SK-N-SH (cell line): ENCODE data around the gene FZD1. TPM values are rescaled to one million over a fixed set of nuclear protein-coding genes. Genes with fewer than 3 reads are reported as not detected.

Experiments used
- CTCF ChIA-PET: fragments of 300-600, 350-600 bp; formaldehyde crosslinking; extraction: SDS; loops from one replicate; lab custom pipeline; 2021; lab: Yijun Ruan, JAX
- POLR2A ChIA-PET: fragments of 350-600 bp; sonication (Branson Sonifier 250); formaldehyde crosslinking; extraction: SDS; loops from one replicate; lab custom pipeline; 2020; ENCODE audit warnings: antibody characterized with exemption, inconsistent platforms; lab: Yijun Ruan, JAX
- DNase-seq: peaks from one replicate; pipeline ENCODE4 v3.0.0; 2012
- H2AFZ ChIP-seq: fragments of 200-600 bp; sonication (generic); 2 replicates; pipeline ENCODE4 v1.8.1; 2016; ENCODE audit warnings: antibody characterized with exemption, mild to moderate bottlenecking, low read depth
- H3F3A ChIP-seq: fragments of 200-600 bp; sonication (generic); replicated peaks from 2 replicates; pipeline ENCODE3; 2016; ENCODE audit warnings: antibody characterized with exemption, mild to moderate bottlenecking; ENCODE audit not compliant: insufficient read depth
- H3K27ac ChIP-seq, 2 experiments: fragments of 200-500 bp in 1 of 2; fragments of 200-600 bp in 1 of 2; sonication (Bioruptor generic) in 1 of 2; sonication (generic), shearing (Covaris generic) in 1 of 2; 2 replicates each; pipeline versions ENCODE4 v1.5.1 to v1.6.1; 2014 to 2016; ENCODE audit warnings: low read depth in 2 of 2, inconsistent platforms in 1 of 2, low read length in 1 of 2, mild to moderate bottlenecking in 1 of 2, mixed read lengths in 1 of 2
- H3K27me3 ChIP-seq: fragments of 200-600 bp; sonication (generic), shearing (Covaris generic); 2 replicates; pipeline ENCODE4 v1.6.1; 2016; ENCODE audit warnings: mixed run types; ENCODE audit not compliant: insufficient read depth
- H3K36me3 ChIP-seq, 2 experiments: fragments of 200-500 bp in 1 of 2; fragments of 200-600 bp in 1 of 2; sonication (Bioruptor generic) in 1 of 2; sonication (generic) in 1 of 2; replicated peaks in 1 of 2; 2 replicates each; pipeline versions ENCODE3 to v1.5.1; 2014 to 2016; ENCODE audit warnings: low read length in 1 of 2, mild to moderate bottlenecking in 1 of 2; ENCODE audit not compliant: insufficient read depth in 2 of 2, control insufficient read depth in 1 of 2
- H3K4me1 ChIP-seq, 2 experiments: fragments of 200-500 bp in 1 of 2; fragments of 200-600 bp in 1 of 2; sonication (Bioruptor generic) in 1 of 2; sonication (generic), shearing (Covaris generic) in 1 of 2; 2 replicates each; pipeline versions ENCODE4 v1.5.1 to v1.6.1; 2014 to 2016; ENCODE audit warnings: low read depth in 1 of 2, low read length in 1 of 2, mixed run types in 1 of 2; ENCODE audit not compliant: insufficient read depth in 2 of 2, control insufficient read depth in 1 of 2
- H3K4me2 ChIP-seq: fragments of 200-600 bp; sonication (generic), shearing (Covaris generic); 2 replicates; pipeline ENCODE4 v1.6.1; 2017; ENCODE audit warnings: mixed run types
- H3K4me3 ChIP-seq, 2 experiments: fragments of 200-500 bp in 1 of 2; fragments of 200-600 bp in 1 of 2; sonication (Bioruptor generic) in 1 of 2; sonication (generic), shearing (Covaris generic) in 1 of 2; 2 replicates each; pipeline versions ENCODE4 v1.5.1 to v1.8.1; 2014 to 2016; ENCODE audit warnings: low read depth in 2 of 2, inconsistent platforms in 1 of 2, low read length in 1 of 2, mild to moderate bottlenecking in 1 of 2, mixed read lengths in 1 of 2, moderate library complexity in 1 of 2
- H3K79me2 ChIP-seq: fragments of 200-600 bp; sonication (generic); 2 replicates; pipeline ENCODE4 v1.8.1; 2017; ENCODE audit warnings: mild to moderate bottlenecking; ENCODE audit not compliant: insufficient read depth
- H3K9ac ChIP-seq: fragments of 200-600 bp; sonication (generic); 2 replicates; pipeline ENCODE4 v1.6.1; 2017; ENCODE audit warnings: mixed run types
- H3K9me2 ChIP-seq: fragments of 200-600 bp; sonication (generic); 2 replicates; pipeline ENCODE4 v1.6.1; 2017; ENCODE audit warnings: mixed run types
- H3K9me3 ChIP-seq: fragments of 200-600 bp; sonication (generic); 2 replicates; pipeline ENCODE4 v1.6.1; 2017; ENCODE audit warnings: mixed run types, mild to moderate bottlenecking, moderate library complexity
- H4K20me1 ChIP-seq: fragments of 200-600 bp; sonication (generic); 2 replicates; pipeline ENCODE4 v1.6.1; 2017; ENCODE audit warnings: mild to moderate bottlenecking, mixed run types; ENCODE audit not compliant: insufficient read depth
- CTCF ChIP-seq: fragments of 200-600 bp; sonication (generic); IDR thresholded peaks from 2 replicates; pipeline ENCODE4 v1.6.1; 2017; ENCODE audit warnings: antibody characterized with exemption, mild to moderate bottlenecking, moderate library complexity
- ELF1 ChIP-seq: IDR thresholded peaks from 2 replicates; pipeline ENCODE4 v1.4.0; 2012
- EP300 ChIP-seq, 2 experiments: IDR thresholded peaks; 2 replicates each; pipeline versions ENCODE4 v1.4.0 to v1.6.1; 2012; ENCODE audit warnings: borderline replicate concordance in 1 of 2, low read depth in 1 of 2, low read length in 1 of 2
- FOXJ3 ChIP-seq: sonication (generic); formaldehyde crosslinking; IDR thresholded peaks from 2 replicates; pipeline ENCODE4 v1.5.1; 2020; ENCODE audit warnings: mild to moderate bottlenecking, missing genetic modification reagents
- FOXM1 ChIP-seq: IDR thresholded peaks from 2 replicates; pipeline ENCODE4 v1.4.0; 2012; ENCODE audit warnings: low read depth, mild to moderate bottlenecking
- GABPA ChIP-seq: IDR thresholded peaks from 2 replicates; pipeline ENCODE4 v1.4.0; 2012; ENCODE audit warnings: low read depth, mild to moderate bottlenecking
- JUND ChIP-seq: IDR thresholded peaks from 2 replicates; pipeline ENCODE4 v1.4.0; 2012
- MAX ChIP-seq: IDR thresholded peaks from 2 replicates; pipeline ENCODE4 v1.4.0; 2012; ENCODE audit warnings: low read depth
- MEF2A ChIP-seq: IDR thresholded peaks from 2 replicates; pipeline ENCODE4 v1.4.0; 2012; ENCODE audit warnings: low read depth, borderline replicate concordance
- RAD21 ChIP-seq: IDR thresholded peaks from 2 replicates; pipeline ENCODE4 v1.6.1; 2012; ENCODE audit warnings: mild to moderate bottlenecking, low read length
- RCOR1 ChIP-seq: fragments of 150-350 bp; IDR thresholded peaks from 2 replicates; pipeline ENCODE4 v1.6.1; 2017; ENCODE audit warnings: antibody characterized with exemption, low read length
- RXRA ChIP-seq: IDR thresholded peaks from 2 replicates; pipeline ENCODE4 v1.4.0; 2012; ENCODE audit warnings: low read depth, mild to moderate bottlenecking, borderline replicate concordance
- USF2 ChIP-seq: fragments of 150-350 bp; IDR thresholded peaks from 2 replicates; pipeline ENCODE4 v1.6.1; 2017; ENCODE audit warnings: antibody characterized with exemption, low read length, low read depth, borderline replicate concordance
- YY1 ChIP-seq: IDR thresholded peaks from 2 replicates; pipeline ENCODE4 v1.4.0; 2012; ENCODE audit warnings: low read depth, mild to moderate bottlenecking
- ZBTB33 ChIP-seq: IDR thresholded peaks from 2 replicates; pipeline ENCODE4 v1.4.0; 2012; ENCODE audit warnings: low read depth, borderline replicate concordance
- WGBS: methylation state at CpG from one replicate; pipeline ENCODE4 v1.1.6; 2017; ENCODE audit warnings: low lambda C conversion rate; 5-methylcytosine and 5-hydroxymethylcytosine counted together
- polyA plus RNA-seq, 3 experiments: library from polyadenylated mRNA; depleted of rRNA; stranded (reverse); fragments of >200 nt; gene quantifications; 2 replicates each; pipeline ENCODE4 v1.2.3, GENCODE V29; 2012

Gene FZD1
- polyA plus RNA-seq, 1 of the 3 experiments (the other 2 are of a cell fraction) = 3.8 TPM

DNA sequence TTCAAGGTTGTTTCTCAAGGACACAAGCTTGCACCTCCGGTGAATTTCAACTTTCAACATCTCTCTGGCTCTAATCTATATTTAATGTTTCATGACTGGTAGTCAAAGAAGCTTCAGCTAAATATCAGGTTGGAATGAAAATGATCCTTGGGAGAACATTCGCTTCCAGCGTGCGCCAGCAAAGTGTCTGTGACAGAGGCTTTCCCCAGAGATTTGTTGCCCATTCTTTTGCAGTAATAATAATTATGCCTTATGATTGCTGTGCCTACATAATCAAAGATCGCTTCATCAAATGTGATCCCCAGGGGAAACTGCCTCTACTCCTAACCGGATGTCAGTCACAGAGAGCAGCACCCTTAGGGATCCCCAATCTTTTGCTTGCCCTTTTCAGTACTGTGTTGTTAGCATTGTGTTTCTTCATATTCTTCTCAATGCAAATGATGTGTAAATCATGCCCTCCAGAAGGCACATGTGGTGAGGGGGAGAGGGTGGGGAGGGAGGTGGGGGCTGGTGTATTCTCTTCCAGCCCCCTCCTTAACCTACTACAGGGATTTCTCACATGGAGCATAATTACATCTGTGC, 30.5 kb downstream of the FZD1 start:
- Histone ChIP-seq H3K36me3 (no peaks in the 10 kb centered on the region), H4K20me1 (no peaks in the 10 kb centered on the region), H3F3A (no peaks in the 10 kb centered on the region), H3K9me3 (no peaks in the 10 kb centered on the region), H3K9me2 (no peaks in the 10 kb centered on the region), H2AFZ (no peak overlapping the region), H3K4me1 (no peaks in the 10 kb centered on the region), H3K27ac (no peak overlapping the region), H3K9ac (no peak overlapping the region), H3K4me2 (no peak overlapping the region), H3K27me3 (peaks cover 20% of the 10 kb centered on the region; the same call in 1 of the 2 replicates), H3K4me3 (no peak overlapping the region), H3K79me2 (no peaks in the 10 kb centered on the region)
- ChIA-PET CTCF (interaction anchor here (0.9 to 1.5 kb wide), 4 partner anchors 10 to 211 kb away, joined by 3 to 5 read pairs (median 4); no protein-coding TSS in a partner anchor), POLR2A (no interaction called here)
- TF ChIP-seq MEF2A (no peak), MAX (no peak)
- WGBS = 65% methylated on average over 6 of the region's 6 CpGs
- no peak for DNase-seq

DNA sequence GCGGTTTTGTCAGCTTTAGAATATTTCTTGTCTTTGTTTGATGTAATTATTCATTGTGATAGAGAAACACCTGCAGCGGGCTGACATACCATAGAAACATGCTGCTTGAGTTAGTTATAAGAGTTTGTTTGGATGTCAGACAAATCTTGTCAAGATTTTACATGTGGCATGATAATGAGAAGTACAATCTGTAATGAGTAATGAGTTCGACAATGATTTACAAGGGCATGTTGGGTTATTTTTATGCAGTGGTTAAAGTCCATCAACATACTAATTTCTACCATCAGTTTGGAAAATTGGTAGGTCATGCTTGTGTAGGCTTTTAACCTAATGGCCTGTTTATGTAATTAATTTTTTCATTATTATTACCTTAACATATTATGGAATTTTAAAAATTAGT, 31.3 kb downstream of the FZD1 start:
- Histone ChIP-seq H3K9me3 (no peaks in the 10 kb centered on the region), H3K27me3 (peaks cover 20% of the 10 kb centered on the region; the same call in 1 of the 2 replicates), H3K4me2 (no peak overlapping the region), H3K4me3 (no peak overlapping the region), H3K9me2 (no peaks in the 10 kb centered on the region), H3F3A (no peaks in the 10 kb centered on the region), H3K4me1 (no peaks in the 10 kb centered on the region), H4K20me1 (no peaks in the 10 kb centered on the region), H3K9ac (no peak overlapping the region), H3K27ac (no peak overlapping the region), H3K79me2 (no peaks in the 10 kb centered on the region), H3K36me3 (no peaks in the 10 kb centered on the region), H2AFZ (no peak overlapping the region)
- DNase-seq = no peak
- TF ChIP-seq GABPA (no peak), RXRA (no peak), FOXM1 (no peak), RAD21 (no peak)
- ChIA-PET POLR2A (no interaction called here), CTCF (interaction anchor here (0.9 to 1.5 kb wide), 4 partner anchors 10 to 11 kb away, joined by 3 to 5 read pairs (median 4); no protein-coding TSS in a partner anchor)
- 48% methylated on average over 3 of the region's 3 CpGs for WGBS

DNA sequence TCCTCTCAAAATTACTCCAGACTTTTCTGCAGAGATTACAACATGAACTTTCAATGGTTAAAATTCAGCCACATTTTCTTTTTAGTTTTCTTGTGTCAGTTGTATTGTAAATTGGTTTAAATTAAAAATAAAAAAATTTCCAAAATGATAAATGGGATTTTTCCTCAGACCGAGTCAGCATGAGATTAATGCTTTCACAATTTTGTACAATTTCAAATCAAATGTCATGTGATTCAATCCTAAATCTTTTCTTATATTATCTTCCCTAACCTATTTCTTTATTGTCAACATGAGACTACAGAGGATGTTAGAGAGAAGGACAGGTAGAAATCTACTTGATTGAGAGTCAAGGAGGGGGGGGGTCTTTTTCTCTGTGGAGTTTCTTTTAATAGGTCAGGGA, 33.7 kb downstream of the FZD1 start:
- Histone ChIP-seq H3K27ac (no peak overlapping the region), H2AFZ (no peak overlapping the region), H3K9me3 (no peaks in the 10 kb centered on the region), H3K4me3 (no peak overlapping the region), H3K27me3 (peaks cover 20% of the 10 kb centered on the region; the same call in 1 of the 2 replicates), H3K4me1 (no peaks in the 10 kb centered on the region), H3K36me3 (no peaks in the 10 kb centered on the region), H3K4me2 (no peak overlapping the region), H3K9ac (no peak overlapping the region), H3K79me2 (no peaks in the 10 kb centered on the region), H3F3A (no peaks in the 10 kb centered on the region), H3K9me2 (no peaks in the 10 kb centered on the region), H4K20me1 (no peaks in the 10 kb centered on the region)
- CTCF ChIA-PET = interaction anchor here (1.7 kb wide), 1 partner anchor 23 kb away, joined by 5 read pairs; no protein-coding TSS in a partner anchor
- WGBS = 69% methylated on average over 1 of the region's 1 CpG
- TF ChIP-seq FOXJ3 (CRISPR knock-in tag) = no peak
- no peak for TF ChIP-seq EP300 (IDR thresholded peaks at IDR 0.05; ENCODE audit: borderline replicate concordance in 1 of 2, low read depth in 1 of 2, low read length in 1 of 2)
- no peak for TF ChIP-seq YY1
- TF ChIP-seq ZBTB33 = no peak
- TF ChIP-seq GABPA = no peak
- no peak for TF ChIP-seq USF2
- no peak for TF ChIP-seq RCOR1
- no peak for TF ChIP-seq ELF1
- TF ChIP-seq CTCF = no peak
- no peak for TF ChIP-seq JUND
- DNase-seq = no peak
- POLR2A ChIA-PET = no interaction called here
